ENCODE data around the gene IFITM2.

DNA sequence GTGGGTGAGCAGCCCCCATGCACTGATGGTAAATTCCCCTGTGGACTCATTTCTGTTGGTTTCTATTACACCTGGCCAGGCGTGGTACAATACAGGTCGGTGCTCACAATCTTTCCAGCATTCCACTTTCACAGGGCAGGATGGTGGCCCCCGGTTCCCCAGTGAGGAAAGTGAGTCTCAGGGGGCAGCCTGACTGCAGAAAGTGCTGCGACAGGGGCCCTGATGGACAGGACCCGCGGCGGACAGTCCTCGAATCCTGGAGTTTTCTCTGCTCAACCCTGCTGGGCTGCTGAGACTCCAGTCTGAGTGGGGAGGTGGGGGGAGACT, 21.8 kb upstream of the IFITM2 start:
- no peak for TF ChIP-seq POLR2A (IDR thresholded peaks at IDR 0.05)
- TF ChIP-seq, protein P1, sequence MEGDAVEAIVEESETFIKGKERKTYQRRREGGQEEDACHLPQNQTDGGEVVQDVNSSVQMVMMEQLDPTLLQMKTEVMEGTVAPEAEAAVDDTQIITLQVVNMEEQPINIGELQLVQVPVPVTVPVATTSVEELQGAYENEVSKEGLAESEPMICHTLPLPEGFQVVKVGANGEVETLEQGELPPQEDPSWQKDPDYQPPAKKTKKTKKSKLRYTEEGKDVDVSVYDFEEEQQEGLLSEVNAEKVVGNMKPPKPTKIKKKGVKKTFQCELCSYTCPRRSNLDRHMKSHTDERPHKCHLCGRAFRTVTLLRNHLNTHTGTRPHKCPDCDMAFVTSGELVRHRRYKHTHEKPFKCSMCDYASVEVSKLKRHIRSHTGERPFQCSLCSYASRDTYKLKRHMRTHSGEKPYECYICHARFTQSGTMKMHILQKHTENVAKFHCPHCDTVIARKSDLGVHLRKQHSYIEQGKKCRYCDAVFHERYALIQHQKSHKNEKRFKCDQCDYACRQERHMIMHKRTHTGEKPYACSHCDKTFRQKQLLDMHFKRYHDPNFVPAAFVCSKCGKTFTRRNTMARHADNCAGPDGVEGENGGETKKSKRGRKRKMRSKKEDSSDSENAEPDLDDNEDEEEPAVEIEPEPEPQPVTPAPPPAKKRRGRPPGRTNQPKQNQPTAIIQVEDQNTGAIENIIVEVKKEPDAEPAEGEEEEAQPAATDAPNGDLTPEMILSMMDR (IDR thresholded peaks at IDR 0.05): no peak

All from thyroid gland (tissue), 4 donors.